ENCODE data around the gene ABCA13.

DNA sequence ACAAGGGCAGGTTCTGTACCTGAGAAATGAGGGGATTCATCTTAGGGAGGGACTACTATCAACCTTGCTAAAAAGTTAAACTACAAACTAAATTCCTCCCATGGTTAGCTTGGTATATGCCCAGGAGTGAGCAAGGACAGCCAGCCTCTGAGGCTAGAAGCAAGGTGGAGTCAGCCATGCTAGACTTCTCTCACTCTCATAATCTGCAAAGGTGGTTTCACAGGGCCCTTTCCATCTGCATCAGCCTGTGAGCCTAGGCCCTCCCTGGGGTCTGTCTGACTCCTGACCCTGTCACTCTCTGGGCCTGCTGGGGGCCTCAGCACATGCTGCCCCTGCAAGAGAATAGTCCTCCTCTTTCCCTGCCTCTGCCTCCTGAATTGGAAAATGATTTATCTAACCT lies 66.1 kb downstream of the ABCA13 start:
- TF ChIP-seq, protein P1, sequence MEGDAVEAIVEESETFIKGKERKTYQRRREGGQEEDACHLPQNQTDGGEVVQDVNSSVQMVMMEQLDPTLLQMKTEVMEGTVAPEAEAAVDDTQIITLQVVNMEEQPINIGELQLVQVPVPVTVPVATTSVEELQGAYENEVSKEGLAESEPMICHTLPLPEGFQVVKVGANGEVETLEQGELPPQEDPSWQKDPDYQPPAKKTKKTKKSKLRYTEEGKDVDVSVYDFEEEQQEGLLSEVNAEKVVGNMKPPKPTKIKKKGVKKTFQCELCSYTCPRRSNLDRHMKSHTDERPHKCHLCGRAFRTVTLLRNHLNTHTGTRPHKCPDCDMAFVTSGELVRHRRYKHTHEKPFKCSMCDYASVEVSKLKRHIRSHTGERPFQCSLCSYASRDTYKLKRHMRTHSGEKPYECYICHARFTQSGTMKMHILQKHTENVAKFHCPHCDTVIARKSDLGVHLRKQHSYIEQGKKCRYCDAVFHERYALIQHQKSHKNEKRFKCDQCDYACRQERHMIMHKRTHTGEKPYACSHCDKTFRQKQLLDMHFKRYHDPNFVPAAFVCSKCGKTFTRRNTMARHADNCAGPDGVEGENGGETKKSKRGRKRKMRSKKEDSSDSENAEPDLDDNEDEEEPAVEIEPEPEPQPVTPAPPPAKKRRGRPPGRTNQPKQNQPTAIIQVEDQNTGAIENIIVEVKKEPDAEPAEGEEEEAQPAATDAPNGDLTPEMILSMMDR (IDR thresholded peaks at IDR 0.05): no peak
- no peak for TF ChIP-seq POLR2A (IDR thresholded peaks at IDR 0.05; ENCODE audit: low read depth)
- no peak for TF ChIP-seq EP300 (IDR thresholded peaks at IDR 0.05)

Data from esophagus muscularis mucosa (tissue), 4 donors.